ENCODE results near the gene CISTR.

- no peak for TF ChIP-seq CTCF (IDR thresholded peaks at IDR 0.05)
- no peak for TF ChIP-seq POLR2A (IDR thresholded peaks at IDR 0.05)
Observed at GRCh38 chr12:53722450-53723041, 29.2 kb downstream of the CISTR start.
